ENCODE data around the gene KRT78. TPM values are rescaled to one million over a fixed set of nuclear protein-coding genes. Genes with fewer than 3 reads are reported as not detected.

KRT78 gene
- total RNA-seq, 1 donor from 2014 or later = not detected

GRCh38 chr12:52792185-52793029 lies 56.4 kb downstream of the KRT78 start:
- no peak overlapping the region for H3K4me3 Mint-ChIP-seq
- DNase-seq (no peak), ATAC-seq (ENCODE audit: low read depth) (no peak)
- ChIA-PET CTCF (no interaction called here), POLR2A (interaction anchor here (0.6 kb wide), 1 partner anchor 262 kb away, joined by 5 read pairs; no protein-coding TSS in a partner anchor)
- H3K27ac Mint-ChIP-seq = no peak overlapping the region
- peaks cover 28% of the 10 kb centered on the region for H3K27me3 Mint-ChIP-seq
- intact Hi-C loops (cut with micrococcal nuclease) = no loop called here
- no peaks in the 10 kb centered on the region for H3K36me3 Mint-ChIP-seq (ENCODE audit: low read depth)
- TF ChIP-seq CTCF (IDR thresholded peaks at IDR 0.05) = no peak
- no peaks in the 10 kb centered on the region for H3K9me3 Mint-ChIP-seq
- no peaks in the 10 kb centered on the region for H3K4me1 Mint-ChIP-seq

GRCh38 chr12:52791271-52792184 lies 57.3 kb downstream of the KRT78 start:
- ATAC-seq (ENCODE audit: low read depth) (no peak), DNase-seq (no peak)
- no peak overlapping the region for H3K27ac Mint-ChIP-seq
- intact Hi-C loops (cut with micrococcal nuclease) = no loop called here
- no peak overlapping the region for H3K4me3 Mint-ChIP-seq
- H3K27me3 Mint-ChIP-seq = peaks cover 28% of the 10 kb centered on the region
- H3K9me3 Mint-ChIP-seq = no peaks in the 10 kb centered on the region
- CTCF ChIA-PET = no interaction called here
- POLR2A ChIA-PET = no interaction called here
- no peaks in the 10 kb centered on the region for H3K36me3 Mint-ChIP-seq (ENCODE audit: low read depth)
- TF ChIP-seq CTCF (IDR thresholded peaks at IDR 0.05) = no peak
- no peaks in the 10 kb centered on the region for H3K4me1 Mint-ChIP-seq

GRCh38 chr12:52790427-52791270 lies 58.1 kb downstream of the KRT78 start:
- ATAC-seq (ENCODE audit: low read depth) (no peak), DNase-seq (no peak)
- no peaks in the 10 kb centered on the region for H3K4me1 Mint-ChIP-seq
- H3K27me3 Mint-ChIP-seq = peaks cover 28% of the 10 kb centered on the region
- H3K4me3 Mint-ChIP-seq = no peak overlapping the region
- CTCF ChIA-PET = no interaction called here
- intact Hi-C loops (cut with micrococcal nuclease) = no loop called here
- no peak for TF ChIP-seq CTCF (IDR thresholded peaks at IDR 0.05)
- H3K36me3 Mint-ChIP-seq (ENCODE audit: low read depth) = no peaks in the 10 kb centered on the region
- POLR2A ChIA-PET = no interaction called here
- no peak overlapping the region for H3K27ac Mint-ChIP-seq
- H3K9me3 Mint-ChIP-seq = no peaks in the 10 kb centered on the region

- DNase-seq = no peak
- Mint-ChIP-seq H3K36me3 (ENCODE audit: low read depth) (no peaks in the 10 kb centered on the region), H3K27ac (no peak overlapping the region), H3K27me3 (peaks cover 32% of the 10 kb centered on the region), H3K9me3 (no peaks in the 10 kb centered on the region), H3K4me3 (no peak overlapping the region), H3K4me1 (no peaks in the 10 kb centered on the region)
- TF ChIP-seq CTCF (IDR thresholded peaks at IDR 0.05) = no peak
- POLR2A ChIA-PET = no interaction called here
- ATAC-seq (ENCODE audit: low read depth) = no peak
- intact Hi-C loops (cut with micrococcal nuclease) = no loop called here
- CTCF ChIA-PET = no interaction called here
Observed at GRCh38 chr12:52789637-52790426, 59.0 kb downstream of the KRT78 start.

All from activated B cell treated with CpG ODN at 0.5 μM for 24 hours (primary cell).